GM21717 (cell line): ENCODE results near the gene IFNLR1.

ENCODE experiments used
- ATAC-seq: cut with Tn5 transposase; IDR thresholded peaks from one replicate; pipeline ENCODE4 v1.9.1; 2021; ENCODE audit warnings: mild to moderate bottlenecking, moderate library complexity; ENCODE audit not compliant: unreplicated experiment

The IFNLR1 gene

DNA sequence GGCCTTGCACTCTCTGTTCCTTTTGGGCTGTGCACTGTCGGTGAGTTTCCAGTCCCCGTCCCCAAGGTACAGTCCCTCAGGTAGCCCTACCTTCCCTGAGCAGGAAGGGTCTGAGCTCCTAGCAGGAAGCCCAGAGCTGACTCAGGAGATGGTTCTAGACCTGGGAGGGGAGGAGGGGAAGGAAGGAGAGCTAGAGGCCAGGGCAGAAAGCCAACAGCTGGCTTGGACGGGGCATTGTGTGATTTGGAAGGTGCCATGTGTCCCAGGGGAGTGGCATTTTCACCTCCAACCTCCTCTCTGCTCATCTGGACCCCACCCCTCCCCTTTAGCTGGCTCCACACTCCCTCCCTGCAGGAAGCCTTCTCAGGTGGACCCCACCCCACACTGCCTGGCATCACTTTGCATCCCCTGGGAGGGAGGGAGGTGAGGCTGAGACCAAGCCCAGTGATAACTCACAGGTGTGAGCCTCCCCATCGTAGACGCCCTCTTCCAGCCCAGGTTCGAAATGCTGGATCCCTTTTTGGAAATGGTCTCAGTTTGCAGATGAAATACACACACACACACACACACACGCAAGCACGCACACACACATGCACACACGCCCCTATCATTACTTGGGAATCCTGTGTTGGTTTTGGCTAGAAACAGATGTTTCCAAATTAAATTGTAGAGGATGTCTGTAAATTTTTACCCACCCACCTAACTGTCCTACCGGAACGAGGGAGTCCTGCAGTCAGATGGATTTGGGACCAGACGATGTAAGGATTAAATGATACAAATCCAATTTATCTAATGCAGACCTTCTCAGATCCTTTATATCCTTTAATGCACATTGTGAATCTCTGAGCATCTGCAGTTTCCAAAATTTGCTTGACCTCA, 19.7 kb upstream of the IFNLR1 start:
- ATAC-seq, result no peak

DNA sequence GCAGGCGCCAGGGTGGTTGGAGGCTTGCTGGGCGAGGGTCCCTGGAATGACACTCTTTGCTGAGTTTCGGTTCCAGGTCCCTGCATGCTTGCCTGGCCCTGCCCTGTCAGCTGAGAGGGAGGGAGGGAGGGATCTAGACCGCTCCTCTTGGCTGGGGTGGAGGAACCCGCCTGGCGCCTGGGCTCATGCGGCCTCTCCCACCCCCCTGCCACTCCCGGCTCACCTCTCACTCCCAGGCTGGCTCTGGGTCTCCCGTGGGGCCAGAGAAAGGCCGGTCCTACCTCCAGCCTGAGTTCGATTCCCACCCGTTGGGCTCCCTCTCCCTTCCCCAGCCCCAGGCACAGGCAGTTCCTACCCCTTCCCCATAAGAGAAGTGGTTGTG, 19.0 kb upstream of the IFNLR1 start:
- no peak for ATAC-seq

DNA sequence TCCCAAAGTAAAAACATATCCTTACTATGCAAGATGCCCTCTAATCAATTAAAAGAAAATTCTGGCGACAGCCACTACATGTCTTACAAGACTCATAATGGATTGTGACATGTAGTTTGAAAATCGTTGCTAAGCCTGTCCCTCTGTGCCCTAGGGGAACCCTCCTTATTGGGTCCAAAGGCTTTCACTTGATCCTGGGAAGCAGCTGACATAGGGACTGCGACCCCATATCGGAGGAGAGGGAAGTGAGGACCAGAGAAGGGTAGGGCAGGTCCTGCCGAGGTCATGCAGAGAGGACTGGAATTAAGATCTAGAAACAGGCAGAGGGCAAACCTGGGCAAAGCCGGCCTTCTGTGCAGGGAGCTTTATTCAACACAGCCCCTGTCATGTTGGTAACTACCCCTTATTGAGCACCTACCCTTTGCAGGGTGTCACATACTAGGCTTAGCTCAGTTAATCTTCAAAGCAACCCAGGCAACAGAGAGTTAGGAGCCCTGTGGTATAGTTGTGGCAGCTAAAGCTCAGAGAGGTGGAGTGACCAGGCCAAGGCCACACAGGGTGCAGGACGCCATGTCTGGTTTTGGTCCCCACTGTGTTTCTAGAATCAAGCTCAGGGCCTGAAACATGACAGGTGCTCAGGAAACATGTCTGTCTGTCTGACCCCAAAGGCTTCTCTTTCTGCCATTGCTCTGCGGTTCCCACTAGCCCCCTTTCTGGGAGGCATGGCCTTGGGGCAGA, 18.4 kb upstream of the IFNLR1 start:
- no peak for ATAC-seq

DNA sequence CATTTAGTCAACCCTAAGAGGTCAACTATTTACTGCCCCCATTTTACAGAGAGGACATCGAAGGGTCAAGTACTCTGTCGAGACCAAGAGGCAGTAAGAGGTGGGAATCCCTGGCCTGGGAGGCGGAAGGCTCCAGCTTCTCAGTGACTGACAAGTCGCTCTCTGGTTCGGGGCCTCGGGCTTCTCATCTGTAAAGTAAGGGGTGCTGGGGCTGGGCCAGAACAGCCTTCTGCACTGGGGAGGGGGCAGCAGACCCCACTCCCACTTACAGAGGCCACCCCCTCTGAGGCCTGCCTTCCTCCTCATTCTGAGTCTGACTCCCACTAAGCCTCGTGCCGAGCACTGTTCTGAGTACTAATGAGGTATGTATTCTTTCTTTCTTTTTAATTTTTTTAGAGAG, 17.0 kb upstream of the IFNLR1 start:
- ATAC-seq, result no peak

DNA sequence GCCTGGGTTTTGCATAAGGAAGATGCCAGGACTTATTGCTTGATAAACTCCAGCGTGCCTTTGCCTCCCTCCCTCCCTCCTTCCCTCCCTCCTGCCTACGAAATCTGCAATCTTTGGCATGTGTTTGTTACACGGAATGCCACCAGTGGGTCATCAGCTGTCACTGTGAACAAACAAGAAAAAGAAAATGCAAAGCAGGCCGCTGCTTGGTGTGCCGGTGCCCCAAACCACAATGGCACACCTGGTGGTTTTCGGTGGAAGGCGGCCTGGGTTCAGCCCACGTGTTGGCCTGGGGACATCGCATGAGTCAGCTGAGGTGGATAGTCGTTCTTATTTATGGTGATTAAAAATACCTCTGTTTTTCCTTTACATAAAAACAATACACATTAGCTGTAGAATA, 16.3 kb upstream of the IFNLR1 start:
- ATAC-seq, result peak; percentile 40

DNA sequence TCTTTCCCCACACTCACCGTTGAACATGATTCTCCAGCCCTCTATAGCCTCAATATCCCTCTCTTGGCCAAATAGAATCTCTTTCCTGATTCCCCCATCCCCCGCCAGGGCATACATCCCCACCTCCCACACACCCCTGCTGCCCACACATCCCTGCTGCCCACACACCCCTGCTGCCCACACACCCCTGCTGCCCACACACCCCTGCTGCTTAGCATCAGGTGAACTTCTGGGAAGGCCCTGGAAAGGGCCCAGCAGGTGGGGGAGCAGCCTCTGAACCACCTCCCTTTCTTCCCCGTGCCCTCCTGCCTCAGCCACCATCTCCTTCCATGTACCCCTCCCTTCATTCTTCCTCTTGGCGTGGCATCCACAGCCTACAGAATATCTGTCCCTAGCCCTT, 15.9 kb upstream of the IFNLR1 start:
- no peak for ATAC-seq

DNA sequence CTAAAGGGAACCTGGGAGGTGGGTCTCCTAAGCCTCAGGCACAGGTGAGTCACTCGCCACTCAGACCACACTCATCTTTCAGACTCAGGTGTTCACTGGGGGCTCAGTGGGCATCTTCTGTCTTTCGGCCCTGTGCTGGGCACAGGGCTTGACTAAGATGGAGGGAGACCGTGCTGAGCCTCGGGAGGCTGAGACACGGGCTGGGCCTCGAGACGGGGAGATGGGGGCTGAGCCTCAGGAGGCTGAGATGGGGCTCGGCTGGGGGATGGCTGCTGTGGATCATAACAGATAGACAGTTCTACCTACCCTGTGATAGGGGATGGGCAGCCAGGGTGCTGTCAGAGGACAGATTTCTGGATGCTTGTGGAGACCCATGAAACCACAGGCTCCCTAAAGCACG, 15.5 kb upstream of the IFNLR1 start:
- no peak for ATAC-seq

DNA sequence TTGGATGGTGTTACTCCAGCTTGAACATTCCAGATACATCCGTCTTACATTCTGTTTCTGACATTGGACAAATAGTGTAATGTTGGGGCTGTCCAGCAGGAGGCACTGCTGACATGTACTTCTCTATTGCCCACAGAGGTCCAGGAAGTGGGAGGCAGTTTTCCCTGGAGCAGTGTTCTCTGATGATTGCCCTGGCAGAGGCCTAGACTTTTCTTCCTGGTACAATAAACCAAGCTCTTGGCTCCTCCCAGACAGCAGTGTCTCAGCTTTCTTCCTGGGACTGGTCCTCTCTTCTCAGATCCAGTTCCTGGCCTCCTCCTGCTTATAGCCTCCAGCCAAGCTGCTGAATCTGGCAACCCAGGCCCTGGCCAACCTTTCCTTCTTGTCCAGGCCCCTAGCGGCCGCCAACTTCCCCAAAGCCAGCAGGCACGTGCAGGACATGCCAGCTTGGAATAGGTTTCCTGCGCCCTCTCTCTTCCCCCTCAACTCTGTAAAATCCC, 14.9 kb upstream of the IFNLR1 start:
- ATAC-seq, result no peak

DNA sequence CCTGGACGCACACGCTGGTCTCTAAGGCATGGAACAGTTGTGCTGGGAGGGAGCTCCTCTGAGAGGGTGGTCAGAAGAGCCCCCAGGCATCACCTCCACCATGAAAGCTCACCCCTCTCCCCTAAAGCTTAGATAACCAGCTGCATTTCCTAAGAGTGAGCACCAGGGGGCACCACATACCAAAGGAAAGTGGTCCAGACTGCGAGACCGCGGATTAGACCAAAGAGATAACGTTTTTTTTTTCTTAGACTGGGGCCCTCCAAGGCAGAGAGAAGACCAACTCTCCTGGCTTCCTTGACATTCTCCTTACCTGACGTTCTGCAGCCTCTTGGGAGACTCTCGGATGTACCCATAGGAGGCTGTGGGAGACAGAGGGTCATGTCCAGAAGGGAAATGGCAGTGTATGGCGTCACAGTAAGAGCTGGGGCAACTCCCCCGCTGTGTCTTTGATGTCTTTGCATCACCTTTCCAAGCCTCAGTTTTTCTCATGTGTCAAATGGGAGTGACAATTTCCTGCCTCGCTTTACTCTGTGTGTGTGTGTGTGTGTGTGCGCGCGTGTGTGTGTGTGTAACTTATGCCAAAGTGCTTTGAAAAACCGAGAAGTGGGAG, 12.3 kb upstream of the IFNLR1 start:
- ATAC-seq, result no peak

DNA sequence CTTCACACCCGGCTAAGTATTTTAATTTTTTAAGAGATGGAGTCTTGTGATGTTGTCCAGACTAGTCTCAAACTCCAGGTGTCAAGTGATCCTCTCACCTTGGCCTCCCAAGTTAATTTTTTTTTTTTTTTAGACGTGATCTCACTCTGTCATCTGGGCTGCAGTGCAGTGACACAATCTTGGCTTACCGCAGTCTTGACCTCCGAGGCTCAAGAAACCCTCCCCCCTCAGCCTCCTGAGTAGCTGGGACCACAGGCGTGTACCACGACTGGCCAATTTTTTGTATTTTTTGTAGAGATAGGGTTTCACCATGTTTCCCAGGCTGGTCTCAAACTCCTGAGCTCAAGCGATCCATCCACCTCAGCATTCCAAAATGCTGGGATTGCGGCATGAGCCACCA, 11.7 kb upstream of the IFNLR1 start:
- ATAC-seq, result no peak

DNA sequence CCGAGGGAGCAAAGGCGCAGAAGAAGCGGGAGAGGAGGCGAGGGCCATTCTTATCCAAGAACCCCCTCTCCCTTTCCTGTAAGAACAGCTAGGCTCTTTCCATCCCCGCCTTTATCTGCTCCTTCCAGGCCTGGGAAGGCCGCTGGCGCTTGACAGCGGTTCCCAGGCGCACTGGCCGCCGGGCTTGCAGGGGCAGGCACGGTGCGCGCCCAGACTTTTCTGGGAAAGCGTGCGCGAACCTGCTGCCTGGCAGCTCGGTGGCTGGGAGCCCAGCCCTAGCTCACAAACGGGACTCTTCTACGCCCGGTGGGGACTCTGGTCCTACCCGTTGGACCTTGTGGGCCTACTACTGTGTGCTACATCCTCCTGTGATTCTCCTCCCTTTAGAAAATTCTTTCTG, 8.8 kb upstream of the IFNLR1 start:
- ATAC-seq, result no peak

DNA sequence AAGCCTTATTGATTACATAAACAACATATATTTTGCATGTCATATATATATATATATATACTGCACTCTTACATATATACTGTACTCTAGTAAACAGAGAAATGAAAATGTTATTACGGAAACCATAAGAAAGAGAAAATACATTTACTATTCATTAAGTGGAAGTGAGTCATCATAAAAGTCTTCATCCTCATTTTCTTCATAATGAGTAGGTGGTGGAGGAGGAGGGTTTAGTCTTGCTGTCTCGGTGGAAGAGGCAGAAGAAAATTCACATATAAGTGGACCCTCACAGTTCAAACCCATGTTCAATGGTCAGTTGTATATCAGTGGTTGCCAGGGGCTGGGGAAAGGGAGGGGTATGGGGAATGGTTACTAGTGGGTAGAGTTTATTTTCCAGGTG, 8.0 kb upstream of the IFNLR1 start:
- no peak for ATAC-seq

DNA sequence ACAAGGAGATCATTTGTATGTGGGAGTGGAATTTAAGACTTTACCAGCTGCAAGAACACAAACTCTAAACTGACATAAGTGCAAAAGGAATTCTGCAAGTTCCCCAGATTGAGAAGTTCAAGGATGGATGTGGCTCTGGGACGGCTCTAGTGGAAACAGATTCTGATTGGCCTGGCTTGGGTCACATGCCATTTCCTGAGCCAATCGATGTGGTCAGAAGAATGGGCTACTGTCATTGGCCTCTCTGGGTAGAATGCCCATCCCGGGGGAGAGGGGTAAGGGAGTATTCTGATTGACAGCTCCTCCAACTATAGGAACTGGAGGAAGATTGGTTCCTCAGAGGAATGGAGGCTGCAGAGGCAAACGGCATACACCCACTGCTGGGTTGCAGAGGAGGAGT, 6.0 kb upstream of the IFNLR1 start:
- ATAC-seq, result no peak

DNA sequence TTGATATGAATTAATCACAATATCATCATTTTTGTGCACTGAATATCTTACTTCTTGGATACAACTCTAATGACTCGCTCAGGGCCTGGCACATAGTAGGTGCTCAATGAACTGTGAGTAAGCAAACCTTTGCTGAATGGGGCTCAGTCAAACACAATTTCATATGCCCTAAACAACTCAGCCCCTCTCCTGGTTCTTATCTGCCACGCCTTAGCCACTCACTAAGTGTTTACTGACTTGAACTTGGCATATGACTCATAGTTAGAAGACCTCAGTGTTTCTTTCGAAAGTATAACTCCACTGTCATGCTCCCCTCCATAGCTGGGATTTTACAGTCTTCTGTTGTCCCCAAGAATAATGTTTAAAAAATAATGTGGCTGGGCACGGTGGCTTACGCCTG, 4.8 kb upstream of the IFNLR1 start:
- ATAC-seq, result no peak

DNA sequence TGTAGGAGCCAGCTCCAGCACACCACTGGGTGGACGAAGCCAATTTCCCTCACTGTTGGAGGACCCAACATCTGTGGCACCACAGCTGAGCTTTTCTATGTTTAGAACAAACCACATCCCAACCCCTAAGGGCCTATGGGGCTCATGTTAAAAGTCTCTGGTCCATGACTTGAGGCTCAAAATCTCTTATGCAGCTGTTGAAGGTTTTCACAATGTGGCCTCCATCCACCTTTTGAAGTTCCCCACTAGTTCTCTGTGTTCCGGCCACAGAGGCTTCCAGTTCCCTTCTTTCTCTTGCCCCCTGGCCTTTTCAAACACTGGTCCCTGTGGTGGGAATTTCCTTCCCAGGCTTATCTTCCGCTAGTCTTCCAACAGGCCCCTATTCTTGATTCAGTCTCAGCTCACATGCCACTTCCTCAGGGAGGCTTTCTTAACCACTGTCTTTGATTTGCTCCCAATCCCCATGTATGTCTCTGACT, 3.9 kb upstream of the IFNLR1 start:
- peak; percentile 32 for ATAC-seq

DNA sequence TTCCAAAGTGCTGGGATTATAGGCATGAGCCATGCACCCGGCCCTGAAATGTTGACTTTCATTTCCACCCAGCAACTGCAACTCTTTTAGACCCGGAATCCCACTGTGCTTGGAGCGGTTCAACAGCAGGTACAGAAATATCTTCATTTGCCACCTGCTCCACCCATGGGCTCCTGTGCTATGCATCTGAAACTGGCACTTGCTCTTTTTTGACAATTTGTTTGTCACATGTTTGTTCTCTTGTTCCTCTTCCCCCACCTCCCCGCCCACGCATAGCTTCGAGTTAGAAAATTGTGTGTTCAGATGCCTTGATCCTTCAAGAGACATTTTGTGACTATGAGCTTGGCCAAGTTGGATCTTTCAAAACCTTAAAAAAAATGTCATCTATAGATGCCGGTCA, 2.4 kb upstream of the IFNLR1 start:
- no peak for ATAC-seq

DNA sequence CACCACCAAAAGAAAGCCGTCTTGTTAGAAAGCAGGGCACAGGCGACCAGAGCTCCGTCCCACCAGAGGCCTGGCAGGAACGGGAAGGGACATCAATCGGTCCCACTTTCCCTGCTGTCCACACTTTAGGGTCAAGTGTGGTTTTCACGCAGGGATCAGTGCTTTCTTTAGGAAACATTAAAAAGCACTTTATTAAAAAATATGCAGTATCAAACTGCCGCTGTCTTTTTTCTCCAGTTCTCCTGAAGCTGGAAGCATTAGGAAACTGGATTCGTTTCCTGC, 437 bp downstream of the IFNLR1 start:
- ATAC-seq, result no peak

DNA sequence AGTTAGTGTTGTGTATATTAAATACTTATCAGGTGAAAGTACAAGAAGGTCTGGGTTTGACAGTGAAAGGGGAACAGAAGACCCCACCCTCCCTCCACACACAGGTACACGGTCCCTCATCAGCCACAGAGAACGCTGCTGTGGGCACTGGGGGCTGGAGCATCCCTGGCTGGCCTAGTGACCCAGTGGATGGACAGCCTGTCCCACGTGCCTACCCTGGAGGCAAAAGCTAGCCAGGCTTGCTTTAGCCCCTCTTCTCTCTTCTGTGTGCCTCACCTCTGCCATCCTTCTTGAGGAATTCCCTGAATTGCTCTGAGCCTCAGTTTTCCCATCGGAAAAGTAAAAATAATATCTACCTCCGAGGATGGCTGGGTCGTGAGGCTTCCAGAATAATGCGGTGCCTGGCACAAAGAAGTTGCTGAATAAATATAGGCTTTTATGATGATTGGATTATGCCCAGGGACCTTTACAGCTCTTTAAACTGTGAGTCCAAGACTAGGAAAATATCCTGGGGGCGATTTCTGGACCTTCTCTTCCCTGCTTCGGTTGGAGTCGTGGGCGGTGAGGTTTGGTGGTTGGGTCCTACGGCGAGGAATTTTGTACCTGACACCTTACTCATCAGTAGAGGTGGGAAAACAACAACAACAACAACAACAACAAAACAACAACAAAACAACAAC, 918 bp downstream of the IFNLR1 start:
- no peak for ATAC-seq

DNA sequence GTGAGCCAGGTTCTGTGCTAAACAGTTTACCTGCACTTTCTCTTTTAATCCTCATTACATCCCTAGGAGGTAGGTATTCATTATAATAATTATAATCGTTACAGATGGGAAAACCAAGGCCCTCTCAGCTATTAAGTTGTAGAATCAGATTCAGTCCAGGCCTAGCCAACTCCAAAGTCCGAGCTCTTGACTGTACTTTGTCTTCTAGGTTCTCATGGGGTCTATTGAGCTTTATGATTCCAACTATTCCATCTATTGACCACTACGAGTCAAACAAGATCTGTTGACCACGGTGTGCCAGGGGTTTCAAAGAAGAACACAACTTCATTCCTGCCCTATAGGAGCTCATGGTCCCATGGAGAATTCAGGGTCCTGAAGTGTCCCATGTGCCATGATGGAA, 2.0 kb downstream of the IFNLR1 start:
- no peak for ATAC-seq

DNA sequence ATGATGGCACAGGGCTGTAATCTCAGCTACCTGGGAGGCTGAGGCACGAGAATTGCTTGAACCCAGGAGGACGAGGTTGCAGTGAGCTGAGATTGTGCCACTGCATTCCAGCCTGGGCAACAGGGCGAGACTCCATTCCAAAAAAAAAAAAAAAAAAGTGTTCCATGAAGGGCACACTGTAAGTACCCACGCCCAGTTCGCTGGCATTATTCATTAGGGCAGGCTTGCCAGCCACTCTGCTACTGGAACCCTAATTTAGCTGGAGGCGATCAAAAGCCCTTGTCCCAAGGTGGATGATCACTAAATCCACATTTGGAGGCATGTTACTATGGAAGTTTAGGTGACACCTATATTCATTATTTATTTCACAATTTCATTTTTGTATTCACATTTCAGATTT, 5.0 kb downstream of the IFNLR1 start:
- no peak for ATAC-seq

DNA sequence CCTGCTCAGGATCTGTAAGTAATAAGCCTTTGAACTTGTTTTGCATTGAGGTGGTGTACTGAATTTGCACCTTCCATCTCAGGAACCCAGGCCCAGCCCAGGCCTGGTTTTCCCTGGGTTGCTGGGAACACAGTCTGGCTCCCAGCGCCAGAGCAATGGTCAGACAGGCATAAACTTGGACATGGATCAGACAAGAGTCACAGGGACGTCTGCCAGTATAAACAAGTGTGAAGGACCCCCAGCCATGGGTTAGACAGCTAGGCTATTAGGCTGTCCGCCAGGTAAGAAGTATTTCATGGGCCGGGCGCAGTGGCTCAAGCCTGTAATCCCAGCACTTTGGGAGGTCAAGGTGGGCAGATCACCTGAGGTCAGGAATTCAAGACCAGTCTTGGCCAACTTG, 5.5 kb downstream of the IFNLR1 start:
- ATAC-seq, result no peak
